PC-3 (cell line): ENCODE measurements around the gene HS2ST1. TPM values are rescaled to one million over a fixed set of nuclear protein-coding genes. Genes with fewer than 3 reads are reported as not detected.

Experiments
- ATAC-seq: fragments of 200-7000 bp; cut with Tn5 transposase; 2 replicates; pipeline ENCODE4 v1.9.1; 2020; ENCODE audit warnings: mild to moderate bottlenecking, moderate library complexity
- BruUV-seq: library from RNA; stranded (reverse); fragments of 400-500 nt; replicated peaks from 2 replicates; lab custom pipeline; 2021; lab: Mats Ljungman, UMichigan
- CTCF ChIA-PET: fragments of 300-600 bp; sonication (Branson Sonifier 250); formaldehyde crosslinking; loops from one replicate; lab custom pipeline; 2022; ENCODE audit warnings: antibody characterized with exemption; lab: Charles Lee
- POLR2A ChIA-PET: fragments of 300-600 bp; sonication (Branson Sonifier 250); formaldehyde crosslinking; loops from one replicate; lab custom pipeline; 2022; ENCODE audit warnings: antibody characterized with exemption; ENCODE audit not compliant: unreplicated experiment; lab: Charles Lee
- DNase-seq: peaks from one replicate; pipeline ENCODE4 v3.0.0-alpha.2; 2015
- H2AFZ ChIP-seq: fragments of 300-600 bp; sonication (generic); 2 replicates; pipeline ENCODE4 v1.6.0; 2016; ENCODE audit warnings: antibody characterized with exemption, low read length
- H3F3A ChIP-seq: fragments of 300-600 bp; sonication (generic); one replicate; pipeline ENCODE4 v1.6.0; 2017; ENCODE audit warnings: antibody characterized with exemption, low read length, control low read depth, mild to moderate bottlenecking; ENCODE audit not compliant: unreplicated experiment
- H3K27ac ChIP-seq: fragments of 300-600 bp; sonication (generic); 2 replicates; pipeline ENCODE4 v1.5.1; 2016; ENCODE audit warnings: mild to moderate bottlenecking, low read length
- H3K27me3 ChIP-seq: fragments of 300-600 bp; sonication (generic); 2 replicates; pipeline ENCODE4 v1.6.1; 2016; ENCODE audit warnings: low read length, mixed read lengths
- H3K36me3 ChIP-seq: fragments of 300-600 bp; sonication (generic); 2 replicates; pipeline ENCODE4 v1.6.1; 2016; ENCODE audit warnings: low read depth, mixed run types, low read length, mixed read lengths
- H3K4me1 ChIP-seq: fragments of 300-600 bp; sonication (generic); 2 replicates; pipeline ENCODE4 v1.5.1; 2016; ENCODE audit warnings: low read length; ENCODE audit not compliant: insufficient read depth
- H3K4me2 ChIP-seq: fragments of 300-600 bp; sonication (generic); 2 replicates; pipeline ENCODE4 v1.6.0; 2016; ENCODE audit warnings: low read length
- H3K4me3 ChIP-seq: fragments of 300-600 bp; sonication (generic); 2 replicates; pipeline ENCODE4 v1.5.1; 2016; ENCODE audit warnings: mild to moderate bottlenecking, low read length, mixed read lengths
- H3K79me2 ChIP-seq: fragments of 300-600 bp; sonication (generic); 2 replicates; pipeline ENCODE4 v1.6.1; 2017; ENCODE audit warnings: low read length, mixed read lengths
- H3K9ac ChIP-seq: fragments of 300-600 bp; sonication (generic); 2 replicates; pipeline ENCODE4 v1.6.0; 2016; ENCODE audit warnings: mild to moderate bottlenecking, low read length
- H3K9me2 ChIP-seq: fragments of 300-600 bp; sonication (generic); replicated peaks from 2 replicates; pipeline ENCODE4 v1.6.1; 2016; ENCODE audit warnings: mixed run types, low read length, mixed read lengths
- H3K9me3 ChIP-seq: fragments of 300-600 bp; sonication (generic); 2 replicates; pipeline ENCODE4 v1.6.1; 2016; ENCODE audit warnings: low read length, mixed read lengths
- H4K20me1 ChIP-seq: fragments of 300-600 bp; sonication (generic); 2 replicates; pipeline ENCODE4 v1.6.1; 2016; ENCODE audit warnings: low read length, mixed read lengths
- EZH2 ChIP-seq: fragments of 300-600 bp; sonication (generic); IDR thresholded peaks from one replicate; pipeline ENCODE4 v1.6.1; 2017; ENCODE audit warnings: antibody characterized with exemption, mild to moderate bottlenecking, low read length; ENCODE audit not compliant: unreplicated experiment
- EZH2phosphoT487 ChIP-seq: fragments of 300-600 bp; sonication (generic); IDR thresholded peaks from 2 replicates; pipeline ENCODE4 v1.6.1; 2018; ENCODE audit warnings: mild to moderate bottlenecking, antibody characterized with exemption, low read length, borderline replicate concordance
- intact Hi-C: fragments of 100-400 bp; cut with micrococcal nuclease; formaldehyde crosslinking; loops from 2 replicates; pipeline ENCODE4 v1.9.0; 2023
- total RNA-seq: library from RNA; depleted of rRNA; stranded (reverse); fragments of >200 nt; gene quantifications from 2 replicates; pipeline ENCODE4 v1.2.3, GENCODE V29; 2014
- TF ChIP-seq, protein P1 (sequence below): fragments of 300-600 bp; sonication (generic); conservative IDR thresholded peaks from 2 replicates; pipeline ENCODE4 v1.5.1; 2017; ENCODE audit warnings: antibody characterized with exemption, low read depth, mild to moderate bottlenecking, low read length

The HS2ST1 gene
- total RNA-seq, 1 experiment from 2014 or later = 15.3 TPM

DNA sequence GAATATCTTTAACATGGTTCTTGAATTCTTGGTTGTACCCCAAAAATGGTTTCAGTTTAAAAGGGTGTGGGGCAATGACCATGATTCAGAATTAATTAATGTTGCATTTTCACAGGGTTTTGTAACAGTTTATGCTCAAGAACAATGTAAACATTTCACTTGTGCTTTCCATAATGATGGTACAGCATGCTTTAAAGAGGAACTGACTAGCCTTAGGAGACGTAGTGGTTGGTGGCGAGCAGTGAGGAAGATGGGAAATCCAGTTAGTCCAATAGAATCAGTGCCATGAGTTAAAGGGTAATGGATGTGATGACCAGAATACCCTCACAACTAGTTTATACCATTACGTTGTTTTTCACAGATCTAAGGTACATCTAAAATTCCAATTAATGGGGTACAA is 138.0 kb downstream of the HS2ST1 start:
- Histone ChIP-seq H3K4me2 (no peak overlapping the region), H3K9ac (no peak overlapping the region), H3K4me1 (no peaks in the 10 kb centered on the region), H3F3A (no peaks in the 10 kb centered on the region), H2AFZ (no peak overlapping the region), H3K4me3 (no peak overlapping the region), H3K27ac (no peak overlapping the region), H3K36me3 (no peaks in the 10 kb centered on the region), H3K27me3 (no peaks in the 10 kb centered on the region), H3K79me2 (no peaks in the 10 kb centered on the region), H3K9me3 (no peaks in the 10 kb centered on the region), H4K20me1 (no peaks in the 10 kb centered on the region), H3K9me2 (no peaks in the 10 kb centered on the region)
- ChIA-PET CTCF (no interaction called here), POLR2A (no interaction called here)
- TF ChIP-seq EZH2 (no peak), EZH2phosphoT487 (no peak)
- TF ChIP-seq, protein P1, sequence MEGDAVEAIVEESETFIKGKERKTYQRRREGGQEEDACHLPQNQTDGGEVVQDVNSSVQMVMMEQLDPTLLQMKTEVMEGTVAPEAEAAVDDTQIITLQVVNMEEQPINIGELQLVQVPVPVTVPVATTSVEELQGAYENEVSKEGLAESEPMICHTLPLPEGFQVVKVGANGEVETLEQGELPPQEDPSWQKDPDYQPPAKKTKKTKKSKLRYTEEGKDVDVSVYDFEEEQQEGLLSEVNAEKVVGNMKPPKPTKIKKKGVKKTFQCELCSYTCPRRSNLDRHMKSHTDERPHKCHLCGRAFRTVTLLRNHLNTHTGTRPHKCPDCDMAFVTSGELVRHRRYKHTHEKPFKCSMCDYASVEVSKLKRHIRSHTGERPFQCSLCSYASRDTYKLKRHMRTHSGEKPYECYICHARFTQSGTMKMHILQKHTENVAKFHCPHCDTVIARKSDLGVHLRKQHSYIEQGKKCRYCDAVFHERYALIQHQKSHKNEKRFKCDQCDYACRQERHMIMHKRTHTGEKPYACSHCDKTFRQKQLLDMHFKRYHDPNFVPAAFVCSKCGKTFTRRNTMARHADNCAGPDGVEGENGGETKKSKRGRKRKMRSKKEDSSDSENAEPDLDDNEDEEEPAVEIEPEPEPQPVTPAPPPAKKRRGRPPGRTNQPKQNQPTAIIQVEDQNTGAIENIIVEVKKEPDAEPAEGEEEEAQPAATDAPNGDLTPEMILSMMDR = no peak
- ATAC-seq = no peak
- no peak for DNase-seq
- intact Hi-C loops = loop anchor here (10.0 kb wide), 1 partner anchor 58 kb away; no protein-coding TSS in a partner anchor
- BruUV-seq = no TSS peak

GRCh38 chr1:87052961-87053360 is 138.5 kb downstream of the HS2ST1 start:
- Histone ChIP-seq H3K4me1 (no peaks in the 10 kb centered on the region), H3K27ac (no peak overlapping the region), H3K36me3 (no peaks in the 10 kb centered on the region), H3K9ac (no peak overlapping the region), H3K27me3 (no peaks in the 10 kb centered on the region), H3K4me2 (no peak overlapping the region), H3F3A (no peaks in the 10 kb centered on the region), H2AFZ (no peak overlapping the region), H3K9me3 (no peaks in the 10 kb centered on the region), H4K20me1 (no peaks in the 10 kb centered on the region), H3K79me2 (no peaks in the 10 kb centered on the region), H3K9me2 (no peaks in the 10 kb centered on the region), H3K4me3 (no peak overlapping the region)
- intact Hi-C loops = loop anchor here (10.0 kb wide), 1 partner anchor 58 kb away; no protein-coding TSS in a partner anchor
- ATAC-seq = no peak
- no peak for DNase-seq
- no TSS peak for BruUV-seq
- POLR2A ChIA-PET = no interaction called here
- CTCF ChIA-PET = no interaction called here
- TF ChIP-seq, protein P1 = no peak
- TF ChIP-seq EZH2phosphoT487 (no peak), EZH2 (no peak)

DNA sequence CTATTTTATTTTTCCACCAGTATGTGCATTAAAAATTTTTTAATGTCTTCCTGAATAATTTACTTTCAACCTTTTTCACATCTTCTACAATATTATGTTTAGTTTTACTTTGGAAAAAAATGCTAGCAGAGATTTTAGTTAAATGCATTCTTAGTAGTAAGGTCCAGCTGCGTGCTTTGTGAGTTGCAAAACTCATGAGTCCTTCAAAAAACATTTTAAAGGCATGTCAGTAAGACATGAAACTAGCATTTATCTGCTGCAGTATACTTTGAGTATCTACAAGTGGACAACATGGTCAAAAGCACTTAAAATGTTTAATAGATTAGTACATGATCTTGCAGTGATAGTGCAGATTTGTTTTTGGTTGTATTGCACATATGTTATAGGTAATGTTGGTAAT is 139.0 kb downstream of the HS2ST1 start:
- ChIA-PET POLR2A (no interaction called here), CTCF (no interaction called here)
- no TSS peak for BruUV-seq
- Histone ChIP-seq H4K20me1 (no peaks in the 10 kb centered on the region), H3K9me2 (no peaks in the 10 kb centered on the region), H3K27me3 (no peaks in the 10 kb centered on the region), H3K9ac (no peak overlapping the region), H3K36me3 (no peaks in the 10 kb centered on the region), H3F3A (no peaks in the 10 kb centered on the region), H3K4me3 (no peak overlapping the region), H3K4me1 (no peaks in the 10 kb centered on the region), H2AFZ (no peak overlapping the region), H3K4me2 (no peak overlapping the region), H3K9me3 (no peaks in the 10 kb centered on the region), H3K79me2 (no peaks in the 10 kb centered on the region), H3K27ac (no peak overlapping the region)
- intact Hi-C loops = loop anchor here (10.0 kb wide), 1 partner anchor 59 kb away; no protein-coding TSS in a partner anchor
- ATAC-seq (no peak), DNase-seq (no peak)
- TF ChIP-seq EZH2 (no peak), EZH2phosphoT487 (no peak)
- TF ChIP-seq, protein P1 = no peak
